GM21390 (cell line): ENCODE measurements around the gene RTF1.

ENCODE experiments used
- ATAC-seq: cut with Tn5 transposase; IDR thresholded peaks from one replicate; pipeline ENCODE4 v1.9.1; 2021; ENCODE audit not compliant: unreplicated experiment

The RTF1 gene

DNA sequence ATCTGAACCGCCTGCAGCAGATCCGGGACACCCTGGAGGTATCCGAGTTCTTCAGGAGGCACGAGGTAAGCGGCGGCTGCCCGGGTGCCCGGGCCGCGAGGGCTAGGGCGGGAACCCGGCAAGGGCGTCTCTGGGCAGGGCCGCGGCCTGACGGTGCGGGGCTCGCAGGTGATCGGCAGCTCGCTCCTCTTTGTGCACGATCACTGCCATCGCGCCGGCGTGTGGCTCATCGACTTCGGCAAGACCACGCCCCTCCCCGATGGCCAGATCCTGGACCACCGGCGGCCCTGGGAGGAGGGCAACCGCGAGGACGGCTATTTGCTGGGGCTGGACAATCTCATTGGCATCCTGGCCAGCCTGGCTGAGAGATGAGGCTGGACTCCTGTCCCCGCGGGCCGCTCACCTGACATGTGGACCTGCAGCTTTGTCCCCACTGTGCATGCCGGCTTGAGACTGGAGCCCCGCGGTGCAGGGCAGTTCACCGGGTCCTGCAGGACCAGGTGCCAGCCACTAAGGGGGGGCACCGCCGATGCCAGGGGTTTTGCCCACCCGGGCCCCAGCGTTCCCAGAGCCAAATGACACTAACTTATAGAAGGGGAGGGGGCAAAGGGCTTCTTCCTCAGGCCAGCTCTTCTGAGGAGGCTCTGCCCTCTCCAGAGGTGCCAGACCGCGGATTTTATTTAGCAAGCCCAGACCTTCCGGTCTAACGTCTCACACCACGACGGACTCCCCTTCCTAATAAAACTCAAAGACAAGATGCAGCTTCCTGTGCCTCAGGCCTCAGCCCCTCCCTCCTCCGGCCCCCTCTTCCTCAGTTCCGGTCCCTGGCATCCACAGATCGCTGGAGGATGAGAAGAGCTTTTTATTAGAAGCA is 86.1 kb downstream of the RTF1 start:
- ATAC-seq = no peak

GRCh38 chr15:41503669-41504010 is 86.7 kb downstream of the RTF1 start:
- ATAC-seq = no peak

GRCh38 chr15:41504751-41505492 is 88.0 kb downstream of the RTF1 start:
- ATAC-seq = no peak

GRCh38 chr15:41505776-41506175 is 88.9 kb downstream of the RTF1 start:
- no peak for ATAC-seq

- no peak for ATAC-seq
These were observed 90.0 kb downstream of the RTF1 start for GRCh38 chr15:41506796-41507341.

- ATAC-seq = no peak
These were observed 91.0 kb downstream of the RTF1 start for GRCh38 chr15:41507820-41508290.

DNA sequence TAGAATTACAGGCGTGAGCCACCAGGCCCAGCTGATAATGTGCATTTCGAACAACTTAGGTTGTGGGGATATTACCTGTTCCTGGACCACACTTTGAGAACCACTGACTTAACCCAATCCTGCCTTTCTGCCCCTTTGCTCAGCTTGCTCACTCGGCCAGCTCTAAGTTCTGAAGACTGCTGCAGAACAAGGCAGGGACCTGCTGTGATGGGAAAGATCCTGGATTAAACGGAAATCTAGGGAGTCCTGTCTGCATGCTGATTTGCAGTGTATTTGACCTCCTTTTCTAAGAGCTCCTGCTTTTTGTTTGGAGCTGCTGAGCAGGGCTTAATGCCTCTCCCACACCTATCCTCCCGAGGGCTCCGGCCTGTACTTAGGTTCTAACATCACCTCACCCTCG is 93.8 kb downstream of the RTF1 start:
- no peak for ATAC-seq

- no peak for ATAC-seq
These were observed 94.5 kb downstream of the RTF1 start for GRCh38 chr15:41511331-41511898.

DNA sequence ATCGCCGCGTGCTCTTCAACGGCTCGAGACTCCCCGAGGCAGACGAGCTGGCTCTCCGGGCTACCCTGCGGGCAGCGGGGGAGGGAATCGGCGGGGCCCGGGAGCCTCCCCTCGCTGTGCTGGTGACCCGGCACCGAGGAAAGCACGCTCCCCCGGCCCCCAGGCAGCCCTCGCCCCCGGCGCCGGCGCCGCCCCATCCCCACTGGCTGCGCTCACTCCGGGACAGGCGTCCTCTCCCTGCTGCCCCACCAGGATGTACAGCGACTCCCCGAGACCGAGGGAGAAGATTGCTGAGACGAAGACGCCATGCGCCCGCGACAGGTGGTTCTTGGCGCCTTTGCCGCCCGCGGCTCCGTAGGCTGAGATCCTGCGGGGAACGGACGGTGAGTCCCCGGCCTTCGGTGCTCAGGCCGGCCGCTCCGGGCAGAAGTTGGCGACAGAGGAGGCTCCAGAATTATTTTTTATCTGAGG is 95.0 kb downstream of the RTF1 start:
- ATAC-seq = no peak

GRCh38 chr15:41512512-41512939 is 95.6 kb downstream of the RTF1 start:
- ATAC-seq = no peak

GRCh38 chr15:41512940-41513505 is 96.1 kb downstream of the RTF1 start:
- ATAC-seq = no peak

DNA sequence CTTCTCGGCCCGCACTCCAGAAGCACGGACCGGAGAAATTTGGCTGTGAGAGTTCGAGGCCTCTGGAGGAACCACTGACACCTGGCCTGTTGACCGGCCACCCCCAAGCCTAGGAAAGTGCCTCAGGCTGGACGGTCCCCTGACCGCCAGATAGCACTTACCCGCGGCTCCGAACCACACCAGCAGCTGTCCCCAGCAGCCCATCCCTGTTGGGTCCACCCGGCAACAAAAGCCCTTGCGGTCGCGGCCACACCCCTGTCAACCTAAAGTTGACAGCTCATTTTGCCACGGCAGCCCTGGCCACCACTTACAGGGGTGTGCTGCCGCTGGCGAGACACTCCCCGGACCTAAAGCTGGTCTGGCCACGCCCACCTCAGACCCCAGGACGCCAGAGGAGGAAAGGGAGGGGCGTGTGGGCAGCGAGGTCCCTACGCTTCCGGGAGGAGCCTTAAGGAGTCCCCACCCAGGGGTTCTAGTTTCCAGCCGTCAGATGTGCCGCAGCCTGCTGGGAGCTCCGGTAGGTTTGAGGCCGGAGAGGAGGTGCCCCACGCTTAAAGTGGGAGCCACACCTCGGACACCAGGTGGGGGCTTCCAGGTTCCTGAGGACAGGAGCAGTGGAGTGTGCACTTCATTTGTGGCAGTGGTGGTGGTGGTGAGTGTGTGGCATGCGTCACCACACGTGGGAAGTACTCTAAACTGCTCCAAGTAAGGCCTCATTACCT is 96.8 kb downstream of the RTF1 start, which contains the start of gene LTK:
Gene LTK, minus strand, starts transcription at position 322 of the 722 bp plus-strand sequence. Its CDS starts 118 bp downstream, at position 204.
- ATAC-seq = no peak

DNA sequence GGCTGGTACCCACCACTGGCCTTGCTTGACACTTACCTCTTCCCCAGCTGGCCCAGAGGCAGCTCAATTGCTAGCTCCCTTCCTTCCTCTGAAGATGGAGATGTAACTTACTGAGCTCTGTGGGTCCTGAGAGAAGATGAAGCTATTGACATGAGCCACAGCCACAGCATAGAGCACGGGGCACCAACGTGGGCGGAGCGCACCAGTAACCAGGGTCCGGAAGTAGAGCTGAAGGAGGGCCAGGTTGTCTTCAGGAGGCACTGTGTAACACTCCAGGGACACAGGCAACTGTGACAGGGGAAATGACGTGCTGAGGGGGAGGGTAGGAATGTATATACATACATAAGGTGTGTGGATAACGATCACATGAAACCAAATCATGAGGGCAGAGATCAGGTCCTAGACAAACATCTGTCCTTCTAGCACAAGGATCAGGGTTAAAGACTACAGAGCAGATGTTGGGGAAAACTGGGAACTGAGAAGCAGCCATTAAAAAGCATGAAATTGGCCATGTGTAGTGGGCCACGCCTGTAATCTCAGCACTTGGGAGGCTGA is 101.1 kb downstream of the RTF1 start:
- no peak for ATAC-seq

DNA sequence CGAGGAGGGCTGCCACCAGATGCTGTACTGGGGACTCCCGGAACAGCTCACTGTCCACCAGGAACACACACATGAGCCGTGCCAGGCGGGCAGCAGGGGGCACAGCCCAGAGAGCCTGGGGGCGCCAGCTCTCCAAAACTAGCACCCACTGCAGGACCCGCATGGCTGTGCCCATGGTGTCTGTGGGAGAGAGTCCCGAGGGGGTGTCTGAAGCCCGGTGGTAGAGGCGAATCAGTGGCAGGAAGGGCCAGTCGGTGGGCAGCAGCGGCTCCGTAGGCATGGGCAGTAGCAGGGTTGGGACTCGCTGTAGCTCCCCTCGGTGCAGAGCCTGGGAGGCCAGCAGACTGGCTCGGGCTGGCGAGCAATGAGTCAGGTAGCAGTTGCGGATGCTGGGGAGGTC is 103.7 kb downstream of the RTF1 start:
- no peak for ATAC-seq

- ATAC-seq = no peak
These were observed 104.7 kb downstream of the RTF1 start for GRCh38 chr15:41521614-41522013.

GRCh38 chr15:41523097-41523496 is 106.2 kb downstream of the RTF1 start:
- no peak for ATAC-seq

GRCh38 chr15:41530363-41530956 is 113.6 kb downstream of the RTF1 start:
- ATAC-seq = no peak
